HCT116 (cell line): ENCODE data around the gene TMEM150C. TPM values are rescaled to one million over a fixed set of nuclear protein-coding genes. Genes with fewer than 3 reads are reported as not detected.
"Not testable (repeated sequence)": the region's sequence is repeated elsewhere in the genome, so short reads cannot be mapped to it uniquely, and the experiment has no call there.

Experiments
- ATAC-seq: fragments of 200-7000 bp; cut with Tn5 transposase; 2 replicates; pipeline ENCODE4 v1.9.1; 2020; ENCODE audit warnings: mild to moderate bottlenecking, moderate library complexity
- BruUV-seq: library from RNA; stranded (reverse); fragments of 400-500 nt; replicated peaks from 2 replicates; lab custom pipeline; 2021; lab: Mats Ljungman, UMichigan
- CTCF ChIA-PET: fragments of 300-600 bp; sonication (Branson Sonifier 250); formaldehyde crosslinking; loops from one replicate; lab custom pipeline; 2021; ENCODE audit warnings: antibody characterized with exemption; lab: Charles Lee
- POLR2A ChIA-PET: fragments of 300-600, 350-600 bp; sonication (Branson Sonifier 250); formaldehyde crosslinking; loops from one replicate; lab custom pipeline; 2021; ENCODE audit warnings: antibody characterized with exemption; lab: Charles Lee
- RAD21 ChIA-PET, 2 experiments: fragments of 300-600 bp; sonication (Branson Sonifier 250); formaldehyde crosslinking; loops; one replicate each; lab custom pipeline; 2023; ENCODE audit warnings: low total read pairs in 2 of 2; ENCODE audit not compliant: uncharacterized antibody in 2 of 2, unreplicated experiment in 2 of 2, low non-redundant PET in 1 of 2; lab: Charles Lee
- DNase-seq: peaks from one replicate; pipeline ENCODE4 v3.0.0-alpha.2; 2010; ENCODE audit warnings: low read depth, low spot score
- H2AFZ ChIP-seq: fragments of 200-600 bp; shearing (Covaris generic), sonication (generic); 2 replicates; pipeline ENCODE4 v1.6.1; 2017; ENCODE audit warnings: low read depth, mixed run types, mixed read lengths, antibody characterized with exemption, low read length; ENCODE audit not compliant: poor library complexity, severe bottlenecking
- H3K27ac ChIP-seq: 2 replicates; pipeline ENCODE4 v1.5.1; 2012; ENCODE audit warnings: low read depth, low read length
- H3K27me3 ChIP-seq: fragments of 200-600 bp; sonication (generic); 2 replicates; pipeline ENCODE4 v1.6.1; 2016; ENCODE audit warnings: mixed run types, low read length, mixed read lengths; ENCODE audit not compliant: insufficient read depth
- H3K36me3 ChIP-seq, 2 experiments: fragments of 200-500 bp in 1 of 2; fragments of 200-600 bp in 1 of 2; sonication (Bioruptor generic) in 1 of 2; sonication (generic) in 1 of 2; 2 replicates each; pipeline versions ENCODE4 v1.5.1 to v1.6.1; 2014 to 2016; ENCODE audit warnings: low read length in 2 of 2, inconsistent platforms in 1 of 2, mixed read lengths in 1 of 2, mixed run types in 1 of 2; ENCODE audit not compliant: insufficient read depth in 2 of 2, control insufficient read depth in 1 of 2
- H3K4me1 ChIP-seq, 2 experiments: fragments of 200-600 bp in 1 of 2; sonication (generic) in 1 of 2; 2 replicates each; pipeline versions ENCODE4 v1.5.1 to v1.6.1; 2012 to 2017; ENCODE audit warnings: low read length in 2 of 2, inconsistent platforms in 1 of 2, mild to moderate bottlenecking in 1 of 2, mixed read lengths in 1 of 2, mixed run types in 1 of 2, moderate library complexity in 1 of 2; ENCODE audit not compliant: insufficient read depth in 2 of 2, control insufficient read depth in 1 of 2
- H3K4me2 ChIP-seq: fragments of 200-600 bp; sonication (generic); 2 replicates; pipeline ENCODE4 v1.6.1; 2017; ENCODE audit warnings: mixed run types, low read length, mixed read lengths
- H3K4me3 ChIP-seq, 2 experiments: fragments of 200-600 bp in 1 of 2; sonication (generic) in 1 of 2; replicated peaks in 1 of 2; 2 replicates each; pipeline ENCODE4 v1.5.1; 2011 to 2016; ENCODE audit warnings: low read length in 2 of 2, control low read depth in 1 of 2, low read depth in 1 of 2, mild to moderate bottlenecking in 1 of 2, mixed read lengths in 1 of 2, mixed run types in 1 of 2
- H3K79me2 ChIP-seq: fragments of 200-600 bp; sonication (generic); 2 replicates; pipeline ENCODE4 v1.6.1; 2017; ENCODE audit warnings: mild to moderate bottlenecking, mixed run types, low read length, moderate library complexity, mixed read lengths; ENCODE audit not compliant: insufficient read depth
- H3K9ac ChIP-seq: fragments of 200-600 bp; sonication (generic); 2 replicates; pipeline ENCODE4 v1.6.1; 2016; ENCODE audit warnings: low read length, mixed read lengths
- H3K9me2 ChIP-seq: fragments of 200-600 bp; sonication (generic), shearing (Covaris generic); 2 replicates; pipeline ENCODE4 v1.6.1; 2017; ENCODE audit warnings: mixed run types, mild to moderate bottlenecking, moderate library complexity; ENCODE audit not compliant: insufficient read depth
- H3K9me3 ChIP-seq, 2 experiments: fragments of 200-500 bp in 1 of 2; fragments of 200-600 bp in 1 of 2; sonication (Bioruptor generic) in 1 of 2; sonication (generic) in 1 of 2; 2 replicates each; pipeline ENCODE4 v1.6.1; 2014 to 2017; ENCODE audit warnings: low read length in 2 of 2, mixed read lengths in 2 of 2, inconsistent platforms in 1 of 2, low read depth in 1 of 2, mild to moderate bottlenecking in 1 of 2, mixed run types in 1 of 2, moderate library complexity in 1 of 2; ENCODE audit not compliant: control insufficient read depth in 1 of 2, insufficient read depth in 1 of 2
- H4K20me1 ChIP-seq: fragments of 200-600 bp; sonication (generic), shearing (Covaris generic); 2 replicates; pipeline ENCODE4 v1.6.1; 2017; ENCODE audit warnings: mixed run types, mild to moderate bottlenecking, moderate library complexity; ENCODE audit not compliant: insufficient read depth
- ATF3 ChIP-seq: IDR thresholded peaks from 2 replicates; pipeline ENCODE4 v1.6.1; 2012
- CBX3 ChIP-seq: IDR thresholded peaks from 2 replicates; pipeline ENCODE4 v1.6.1; 2012; ENCODE audit warnings: low read depth
- EGR1 ChIP-seq: IDR thresholded peaks from 2 replicates; pipeline ENCODE4 v1.6.1; 2012; ENCODE audit warnings: low read depth
- EZH2 ChIP-seq: fragments of 200-600 bp; sonication (generic); IDR thresholded peaks from 2 replicates; pipeline ENCODE4 v1.6.1; 2017; ENCODE audit warnings: antibody characterized with exemption, mixed run types
- EZH2phosphoT487 ChIP-seq: fragments of 200-600 bp; IDR thresholded peaks from 2 replicates; pipeline ENCODE4 v1.6.1; 2018; ENCODE audit warnings: antibody characterized with exemption, borderline replicate concordance
- FOSL1 ChIP-seq: IDR thresholded peaks from 2 replicates; pipeline ENCODE4 v1.6.1; 2012; ENCODE audit warnings: low read depth
- POLR2A ChIP-seq: IDR thresholded peaks from 2 replicates; pipeline ENCODE4 v1.7.0; 2011; ENCODE audit warnings: borderline replicate concordance; ENCODE audit not compliant: insufficient read depth, insufficient read length; ENCODE audit errors: extremely low read depth
- POLR2AphosphoS5 ChIP-seq: IDR thresholded peaks from 2 replicates; pipeline ENCODE4 v1.6.1; 2011; ENCODE audit warnings: mild to moderate bottlenecking, low read depth, low read length, moderate library complexity
- RAD21 ChIP-seq: IDR thresholded peaks from 2 replicates; pipeline ENCODE4 v1.6.1; 2012; ENCODE audit warnings: low read depth, mild to moderate bottlenecking
- REST ChIP-seq: IDR thresholded peaks from 2 replicates; pipeline ENCODE4 v1.6.1; 2012; ENCODE audit warnings: low read depth
- SIN3A ChIP-seq: IDR thresholded peaks from 2 replicates; pipeline ENCODE4 v1.6.1; 2012; ENCODE audit warnings: low read depth
- SP1 ChIP-seq: IDR thresholded peaks from 2 replicates; pipeline ENCODE4 v1.6.1; 2012; ENCODE audit warnings: low read depth
- SRF ChIP-seq: IDR thresholded peaks from 2 replicates; pipeline ENCODE4 v1.6.1; 2012; ENCODE audit warnings: low read depth
- TCF7L2 ChIP-seq: IDR thresholded peaks from 2 replicates; pipeline ENCODE4 v1.7.0; 2011; ENCODE audit warnings: borderline replicate concordance, inconsistent platforms; ENCODE audit not compliant: insufficient read depth, insufficient read length; ENCODE audit errors: extremely low read depth
- YY1 ChIP-seq: IDR thresholded peaks from 2 replicates; pipeline ENCODE4 v1.6.1; 2011; ENCODE audit warnings: low read length, low read depth, moderate library complexity, mild to moderate bottlenecking; ENCODE audit not compliant: insufficient replicate concordance; ENCODE audit errors: extremely low read depth
- ZFX ChIP-seq: fragments of 450-650 bp; IDR thresholded peaks from 2 replicates; pipeline ENCODE4 v1.6.1; 2017
- ZNF274 ChIP-seq: fragments of 200-500 bp; sonication (Bioruptor generic); IDR thresholded peaks from 2 replicates; pipeline ENCODE4 v1.6.1; 2014; ENCODE audit warnings: mild to moderate bottlenecking, low read depth, low read length, inconsistent platforms
- intact Hi-C: fragments of 100-400 bp; cut with micrococcal nuclease; formaldehyde crosslinking; loops from 2 replicates; pipeline ENCODE4 v1.10.0; 2022
- total RNA-seq: library from RNA; stranded (reverse); gene quantifications from one replicate; pipeline ENCODE4 v1.2.1, GENCODE V29; 2021; ENCODE audit not compliant: unreplicated experiment

The TMEM150C gene
- total RNA-seq, 1 experiment from 2014 or later, result 1.2 TPM

GRCh38 chr4:82475931-82476330 lies 85.9 kb downstream of the TMEM150C start:
- H3K36me3 ChIP-seq, POLR2A ChIA-PET, H3K4me2 ChIP-seq, H3K4me1 ChIP-seq, H3K27me3 ChIP-seq, H3K4me3 ChIP-seq, intact Hi-C loops, H3K9me3 ChIP-seq, H2AFZ ChIP-seq, RAD21 ChIA-PET, H4K20me1 ChIP-seq, H3K9ac ChIP-seq, H3K27ac ChIP-seq, CTCF ChIA-PET, H3K9me2 ChIP-seq, DNase-seq, H3K79me2 ChIP-seq, ATAC-seq, BruUV-seq: not testable (repeated sequence)

GRCh38 chr4:82473621-82474164 lies 88.1 kb downstream of the TMEM150C start:
- no TSS peak for BruUV-seq
- CTCF ChIA-PET, result no interaction called here
- Histone ChIP-seq H3K9me2 (no peaks in the 10 kb centered on the region; the same call in 1 of the 2 replicates), H3K4me1 (no peaks in the 10 kb centered on the region), H3K36me3 (no peaks in the 10 kb centered on the region)
- intact Hi-C loops, result no loop called here
- TF ChIP-seq REST (no peak), ZFX (no peak), ATF3 (no peak), SRF (no peak), SIN3A (no peak), CBX3 (no peak), POLR2A (no peak), YY1 (no peak), EZH2phosphoT487 (no peak), ZNF274 (no peak), EGR1 (no peak), POLR2AphosphoS5 (no peak), FOSL1 (no peak), EZH2 (no peak), RAD21 (no peak), TCF7L2 (no peak), SP1 (no peak)
- TF ChIP-seq, all 23 proteins: peak for 0
- ATAC-seq (no peak), DNase-seq (no peak)
- no peaks in the 10 kb centered on the region for H4K20me1 ChIP-seq
- H3K27ac ChIP-seq, result no peak overlapping the region
- ChIA-PET POLR2A (no interaction called here), RAD21 (no interaction called here)
- no peaks in the 10 kb centered on the region for H3K79me2 ChIP-seq
- no peak overlapping the region for H3K4me2 ChIP-seq
- no peak overlapping the region for H2AFZ ChIP-seq
- H3K27me3 ChIP-seq, result no peaks in the 10 kb centered on the region
- H3K9me3 ChIP-seq, result no peaks in the 10 kb centered on the region
- H3K4me3 ChIP-seq, result no peak overlapping the region
- H3K9ac ChIP-seq, result no peak overlapping the region
